DOHH2 (cell line): ENCODE data around the gene ZNFX1.

ENCODE experiments used
- H3F3A ChIP-seq: fragments of 200-600 bp; sonication (generic), shearing (Covaris generic); 2 replicates; pipeline ENCODE4 v1.6.0; 2016; ENCODE audit warnings: antibody characterized with exemption, mild to moderate bottlenecking; ENCODE audit not compliant: control insufficient read depth, insufficient read depth
- H3K27ac ChIP-seq: fragments of 200-600 bp; sonication (generic); 2 replicates; pipeline ENCODE4 v1.5.1; 2014; ENCODE audit warnings: low read depth, mild to moderate bottlenecking, low read length, moderate library complexity
- H3K27me3 ChIP-seq: fragments of 200-600 bp; sonication (generic); 2 replicates; pipeline ENCODE4 v1.6.1; 2014; ENCODE audit warnings: mild to moderate bottlenecking, low read length, mixed read lengths; ENCODE audit not compliant: control insufficient read depth
- H3K36me3 ChIP-seq: fragments of 200-600 bp; sonication (generic); 2 replicates; pipeline ENCODE4 v1.6.1; 2014; ENCODE audit warnings: mild to moderate bottlenecking, low read length, moderate library complexity, mixed read lengths; ENCODE audit not compliant: control insufficient read depth
- H3K4me1 ChIP-seq: fragments of 200-600 bp; sonication (generic); 2 replicates; pipeline ENCODE4 v1.6.1; 2014; ENCODE audit warnings: mild to moderate bottlenecking, low read length, mixed read lengths; ENCODE audit not compliant: control insufficient read depth
- H3K4me2 ChIP-seq: fragments of 200-600 bp; sonication (generic); 2 replicates; pipeline ENCODE4 v1.6.0; 2014; ENCODE audit warnings: mild to moderate bottlenecking, low read length, moderate library complexity
- H3K4me3 ChIP-seq: fragments of 200-600 bp; sonication (generic); 2 replicates; pipeline ENCODE4 v1.5.1; 2014; ENCODE audit warnings: mild to moderate bottlenecking, low read length, mixed read lengths
- H3K79me2 ChIP-seq: fragments of 200-600 bp; sonication (generic); 2 replicates; pipeline ENCODE4 v1.6.1; 2014; ENCODE audit warnings: mild to moderate bottlenecking, low read length, mixed read lengths; ENCODE audit not compliant: control insufficient read depth
- H3K9me2 ChIP-seq: fragments of 200-600 bp; sonication (generic); replicated peaks from 2 replicates; pipeline ENCODE4 v1.6.1; 2014; ENCODE audit warnings: mild to moderate bottlenecking, low read length, mixed read lengths; ENCODE audit not compliant: control insufficient read depth
- H3K9me3 ChIP-seq: fragments of 200-600 bp; sonication (generic); 2 replicates; pipeline ENCODE4 v1.6.1; 2014; ENCODE audit warnings: antibody characterized with exemption, low read length, mixed read lengths; ENCODE audit not compliant: control insufficient read depth, insufficient read depth
- H4K20me1 ChIP-seq: fragments of 200-600 bp; sonication (generic); 2 replicates; pipeline ENCODE4 v1.6.0; 2014; ENCODE audit warnings: low read depth, mild to moderate bottlenecking, antibody characterized with exemption, low read length, moderate library complexity; ENCODE audit not compliant: control insufficient read depth, insufficient read depth
- EZH2phosphoT487 ChIP-seq: fragments of 200-600 bp; sonication (generic); IDR thresholded peaks from 2 replicates; pipeline ENCODE4 v1.6.1; 2017; ENCODE audit warnings: borderline replicate concordance, mild to moderate bottlenecking, antibody characterized with exemption, low read length, moderate library complexity, mixed read lengths
- TF ChIP-seq, protein P1 (sequence below): fragments of 200-600 bp; sonication (generic); IDR thresholded peaks from one replicate; pipeline ENCODE4 v1.5.1; 2014; ENCODE audit warnings: antibody characterized with exemption, mild to moderate bottlenecking, low read depth, low read length; ENCODE audit not compliant: poor library complexity, severe bottlenecking

Gene ZNFX1

DNA sequence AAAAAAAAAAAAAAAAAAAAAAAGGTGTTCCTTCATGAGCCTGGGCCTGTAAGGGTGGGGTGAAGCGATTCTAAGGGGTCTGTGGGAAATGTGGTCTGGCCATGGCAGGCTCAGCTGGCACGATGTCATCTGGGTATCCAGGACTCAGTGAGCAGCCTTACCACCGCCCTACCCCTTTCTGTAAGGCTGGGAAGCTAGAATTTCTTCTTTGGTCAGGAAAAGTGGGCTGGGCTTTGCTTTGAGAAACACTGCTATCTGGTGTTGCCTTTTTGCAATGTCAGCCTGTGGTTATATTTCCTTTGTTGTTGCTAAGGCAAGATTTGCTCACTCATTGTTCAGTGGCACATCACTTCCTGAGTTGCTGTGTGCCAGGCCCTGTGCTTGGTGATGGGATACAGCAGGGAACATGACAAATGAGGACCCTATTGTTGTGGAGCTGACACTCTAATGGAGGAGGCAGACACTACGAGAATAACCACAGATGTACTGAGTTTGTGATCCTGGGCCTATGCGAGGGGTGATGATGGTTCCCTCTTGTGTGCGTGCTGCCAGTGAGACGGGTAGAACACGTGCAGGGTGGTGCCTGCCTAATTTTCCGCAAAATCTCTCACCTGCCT is 45.9 kb upstream of the ZNFX1 start:
- H3K79me2 ChIP-seq: no peaks in the 10 kb centered on the region
- no peak overlapping the region for H3K4me3 ChIP-seq
- H3K9me2 ChIP-seq: no peaks in the 10 kb centered on the region
- no peaks in the 10 kb centered on the region for H3F3A ChIP-seq
- no peaks in the 10 kb centered on the region for H3K9me3 ChIP-seq
- H3K36me3 ChIP-seq: no peaks in the 10 kb centered on the region
- H3K27me3 ChIP-seq: peaks cover 34% of the 10 kb centered on the region
- H4K20me1 ChIP-seq: no peaks in the 10 kb centered on the region
- H3K4me1 ChIP-seq: no peaks in the 10 kb centered on the region
- H3K27ac ChIP-seq: no peak overlapping the region
- no peak overlapping the region for H3K4me2 ChIP-seq
- no peak for TF ChIP-seq EZH2phosphoT487
- TF ChIP-seq, protein P1, sequence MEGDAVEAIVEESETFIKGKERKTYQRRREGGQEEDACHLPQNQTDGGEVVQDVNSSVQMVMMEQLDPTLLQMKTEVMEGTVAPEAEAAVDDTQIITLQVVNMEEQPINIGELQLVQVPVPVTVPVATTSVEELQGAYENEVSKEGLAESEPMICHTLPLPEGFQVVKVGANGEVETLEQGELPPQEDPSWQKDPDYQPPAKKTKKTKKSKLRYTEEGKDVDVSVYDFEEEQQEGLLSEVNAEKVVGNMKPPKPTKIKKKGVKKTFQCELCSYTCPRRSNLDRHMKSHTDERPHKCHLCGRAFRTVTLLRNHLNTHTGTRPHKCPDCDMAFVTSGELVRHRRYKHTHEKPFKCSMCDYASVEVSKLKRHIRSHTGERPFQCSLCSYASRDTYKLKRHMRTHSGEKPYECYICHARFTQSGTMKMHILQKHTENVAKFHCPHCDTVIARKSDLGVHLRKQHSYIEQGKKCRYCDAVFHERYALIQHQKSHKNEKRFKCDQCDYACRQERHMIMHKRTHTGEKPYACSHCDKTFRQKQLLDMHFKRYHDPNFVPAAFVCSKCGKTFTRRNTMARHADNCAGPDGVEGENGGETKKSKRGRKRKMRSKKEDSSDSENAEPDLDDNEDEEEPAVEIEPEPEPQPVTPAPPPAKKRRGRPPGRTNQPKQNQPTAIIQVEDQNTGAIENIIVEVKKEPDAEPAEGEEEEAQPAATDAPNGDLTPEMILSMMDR: peak; percentile 25

DNA sequence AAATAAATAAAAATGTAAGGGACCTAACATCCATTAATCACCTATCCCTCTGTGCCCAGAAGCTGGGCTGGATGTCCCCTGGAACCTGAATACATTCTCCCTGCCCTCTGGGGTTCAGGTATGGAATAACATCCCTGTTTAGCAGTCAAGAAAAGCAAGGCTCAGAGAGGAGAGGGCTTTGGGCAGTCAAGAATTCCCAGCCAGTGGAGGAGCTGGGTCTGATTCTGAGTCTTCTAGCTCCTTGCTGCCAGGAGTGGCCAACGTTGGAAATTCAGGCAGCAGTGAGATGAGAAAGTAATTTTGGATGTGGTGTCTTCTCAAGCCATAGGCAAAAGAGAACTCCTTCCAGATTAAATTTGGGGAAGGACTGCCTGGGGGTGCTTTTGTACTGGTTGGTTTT is 42.6 kb upstream of the ZNFX1 start:
- Histone ChIP-seq H4K20me1 (no peaks in the 10 kb centered on the region), H3K4me2 (no peak overlapping the region), H3K9me2 (no peaks in the 10 kb centered on the region), H3K79me2 (no peaks in the 10 kb centered on the region), H3K9me3 (no peaks in the 10 kb centered on the region), H3K4me1 (no peaks in the 10 kb centered on the region), H3K27me3 (peaks cover 41% of the 10 kb centered on the region), H3K27ac (no peak overlapping the region), H3F3A (no peaks in the 10 kb centered on the region), H3K4me3 (no peak overlapping the region), H3K36me3 (no peaks in the 10 kb centered on the region)
- TF ChIP-seq, protein P1: no peak
- no peak for TF ChIP-seq EZH2phosphoT487

DNA sequence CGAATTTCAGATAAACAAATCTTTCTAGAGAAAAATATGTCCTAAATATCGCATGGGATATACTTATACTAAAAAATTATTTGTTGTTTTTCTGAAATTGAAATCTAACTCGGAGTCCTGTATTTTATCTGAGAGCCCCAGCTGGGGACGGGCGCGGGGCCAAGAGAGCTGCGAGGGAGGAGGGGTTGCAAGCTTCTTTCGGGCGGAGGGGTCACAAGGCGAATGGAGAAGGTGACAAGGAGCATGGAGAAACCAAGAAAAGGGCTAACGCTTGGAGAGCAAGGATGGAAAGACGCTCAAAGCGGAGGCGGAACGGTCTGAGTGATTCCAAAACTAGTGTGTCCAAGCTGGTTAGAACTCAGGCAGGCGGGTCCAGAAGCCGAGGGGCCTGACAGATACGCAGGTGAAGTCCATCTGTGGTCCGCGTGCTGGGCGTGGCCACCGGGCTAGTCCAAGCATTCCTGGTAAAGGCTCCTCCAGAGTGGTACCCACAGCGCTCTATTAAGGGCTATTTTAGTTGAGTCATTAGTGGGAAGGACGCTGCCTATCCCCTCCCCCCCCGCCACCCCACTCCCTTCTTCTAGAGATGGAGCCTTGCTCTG is 41.5 kb upstream of the ZNFX1 start:
- Histone ChIP-seq H3K4me2 (no peak overlapping the region), H3F3A (no peaks in the 10 kb centered on the region), H3K27ac (no peak overlapping the region), H3K9me2 (no peaks in the 10 kb centered on the region), H3K9me3 (no peaks in the 10 kb centered on the region), H3K79me2 (no peaks in the 10 kb centered on the region), H3K27me3 (peaks cover 45% of the 10 kb centered on the region), H3K36me3 (no peaks in the 10 kb centered on the region), H3K4me1 (no peaks in the 10 kb centered on the region), H4K20me1 (no peaks in the 10 kb centered on the region), H3K4me3 (no peak overlapping the region)
- no peak for TF ChIP-seq EZH2phosphoT487
- TF ChIP-seq, protein P1: no peak
